Measurements from ENCODE around the gene ANKAR.

DNA sequence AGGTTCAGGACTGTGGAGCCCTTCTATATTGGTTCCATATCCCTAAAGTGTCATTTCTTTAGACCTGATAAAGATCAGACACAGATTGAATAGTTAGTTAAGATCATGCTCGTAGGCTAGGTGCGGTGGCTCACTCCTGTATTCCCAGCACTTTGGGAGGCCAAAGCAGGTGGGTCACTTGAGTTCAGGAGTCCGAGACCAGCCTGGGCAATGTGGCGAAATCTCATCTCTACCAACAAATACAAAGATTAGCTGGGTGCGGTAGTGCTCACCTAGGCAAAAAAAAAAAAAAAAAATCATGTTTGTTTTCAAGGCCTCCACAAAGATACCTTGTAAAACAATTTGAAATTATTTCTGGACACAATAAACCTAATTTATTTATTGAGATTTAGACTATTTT lies 4.6 kb upstream of the ANKAR start:
- TF ChIP-seq, protein P1, sequence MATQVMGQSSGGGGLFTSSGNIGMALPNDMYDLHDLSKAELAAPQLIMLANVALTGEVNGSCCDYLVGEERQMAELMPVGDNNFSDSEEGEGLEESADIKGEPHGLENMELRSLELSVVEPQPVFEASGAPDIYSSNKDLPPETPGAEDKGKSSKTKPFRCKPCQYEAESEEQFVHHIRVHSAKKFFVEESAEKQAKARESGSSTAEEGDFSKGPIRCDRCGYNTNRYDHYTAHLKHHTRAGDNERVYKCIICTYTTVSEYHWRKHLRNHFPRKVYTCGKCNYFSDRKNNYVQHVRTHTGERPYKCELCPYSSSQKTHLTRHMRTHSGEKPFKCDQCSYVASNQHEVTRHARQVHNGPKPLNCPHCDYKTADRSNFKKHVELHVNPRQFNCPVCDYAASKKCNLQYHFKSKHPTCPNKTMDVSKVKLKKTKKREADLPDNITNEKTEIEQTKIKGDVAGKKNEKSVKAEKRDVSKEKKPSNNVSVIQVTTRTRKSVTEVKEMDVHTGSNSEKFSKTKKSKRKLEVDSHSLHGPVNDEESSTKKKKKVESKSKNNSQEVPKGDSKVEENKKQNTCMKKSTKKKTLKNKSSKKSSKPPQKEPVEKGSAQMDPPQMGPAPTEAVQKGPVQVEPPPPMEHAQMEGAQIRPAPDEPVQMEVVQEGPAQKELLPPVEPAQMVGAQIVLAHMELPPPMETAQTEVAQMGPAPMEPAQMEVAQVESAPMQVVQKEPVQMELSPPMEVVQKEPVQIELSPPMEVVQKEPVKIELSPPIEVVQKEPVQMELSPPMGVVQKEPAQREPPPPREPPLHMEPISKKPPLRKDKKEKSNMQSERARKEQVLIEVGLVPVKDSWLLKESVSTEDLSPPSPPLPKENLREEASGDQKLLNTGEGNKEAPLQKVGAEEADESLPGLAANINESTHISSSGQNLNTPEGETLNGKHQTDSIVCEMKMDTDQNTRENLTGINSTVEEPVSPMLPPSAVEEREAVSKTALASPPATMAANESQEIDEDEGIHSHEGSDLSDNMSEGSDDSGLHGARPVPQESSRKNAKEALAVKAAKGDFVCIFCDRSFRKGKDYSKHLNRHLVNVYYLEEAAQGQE (IDR thresholded peaks at IDR 0.05; ENCODE audit: unreplicated experiment): no peak
- TF ChIP-seq, protein P2, sequence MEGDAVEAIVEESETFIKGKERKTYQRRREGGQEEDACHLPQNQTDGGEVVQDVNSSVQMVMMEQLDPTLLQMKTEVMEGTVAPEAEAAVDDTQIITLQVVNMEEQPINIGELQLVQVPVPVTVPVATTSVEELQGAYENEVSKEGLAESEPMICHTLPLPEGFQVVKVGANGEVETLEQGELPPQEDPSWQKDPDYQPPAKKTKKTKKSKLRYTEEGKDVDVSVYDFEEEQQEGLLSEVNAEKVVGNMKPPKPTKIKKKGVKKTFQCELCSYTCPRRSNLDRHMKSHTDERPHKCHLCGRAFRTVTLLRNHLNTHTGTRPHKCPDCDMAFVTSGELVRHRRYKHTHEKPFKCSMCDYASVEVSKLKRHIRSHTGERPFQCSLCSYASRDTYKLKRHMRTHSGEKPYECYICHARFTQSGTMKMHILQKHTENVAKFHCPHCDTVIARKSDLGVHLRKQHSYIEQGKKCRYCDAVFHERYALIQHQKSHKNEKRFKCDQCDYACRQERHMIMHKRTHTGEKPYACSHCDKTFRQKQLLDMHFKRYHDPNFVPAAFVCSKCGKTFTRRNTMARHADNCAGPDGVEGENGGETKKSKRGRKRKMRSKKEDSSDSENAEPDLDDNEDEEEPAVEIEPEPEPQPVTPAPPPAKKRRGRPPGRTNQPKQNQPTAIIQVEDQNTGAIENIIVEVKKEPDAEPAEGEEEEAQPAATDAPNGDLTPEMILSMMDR (conservative IDR thresholded peaks at IDR 0.05; ENCODE audit: low read depth in 2 of 2): no peak
- TF ChIP-seq JUNB (IDR thresholded peaks at IDR 0.05; ENCODE audit: unreplicated experiment) (no peak), EZH2 (IDR thresholded peaks at IDR 0.05; ENCODE audit: low read depth, unreplicated experiment) (no peak), POLR2AphosphoS5 (IDR thresholded peaks at IDR 0.05; ENCODE audit: low read depth) (no peak), EZH2phosphoT487 (IDR thresholded peaks at IDR 0.05; ENCODE audit: unreplicated experiment) (no peak), CREB1 (CRISPR knock-in tag; IDR thresholded peaks at IDR 0.05; ENCODE audit: low read depth) (no peak), ZNF114 (CRISPR knock-in tag; IDR thresholded peaks at IDR 0.05) (no peak), STAT1 (IDR thresholded peaks at IDR 0.05; ENCODE audit: unreplicated experiment) (no peak), ZNF331 (CRISPR knock-in tag; IDR thresholded peaks at IDR 0.05; ENCODE audit: low read depth) (no peak)
- TF ChIP-seq, protein P3, sequence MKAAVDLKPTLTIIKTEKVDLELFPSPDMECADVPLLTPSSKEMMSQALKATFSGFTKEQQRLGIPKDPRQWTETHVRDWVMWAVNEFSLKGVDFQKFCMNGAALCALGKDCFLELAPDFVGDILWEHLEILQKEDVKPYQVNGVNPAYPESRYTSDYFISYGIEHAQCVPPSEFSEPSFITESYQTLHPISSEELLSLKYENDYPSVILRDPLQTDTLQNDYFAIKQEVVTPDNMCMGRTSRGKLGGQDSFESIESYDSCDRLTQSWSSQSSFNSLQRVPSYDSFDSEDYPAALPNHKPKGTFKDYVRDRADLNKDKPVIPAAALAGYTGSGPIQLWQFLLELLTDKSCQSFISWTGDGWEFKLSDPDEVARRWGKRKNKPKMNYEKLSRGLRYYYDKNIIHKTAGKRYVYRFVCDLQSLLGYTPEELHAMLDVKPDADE (IDR thresholded peaks at IDR 0.05): no peak
- TF ChIP-seq, protein P4, sequence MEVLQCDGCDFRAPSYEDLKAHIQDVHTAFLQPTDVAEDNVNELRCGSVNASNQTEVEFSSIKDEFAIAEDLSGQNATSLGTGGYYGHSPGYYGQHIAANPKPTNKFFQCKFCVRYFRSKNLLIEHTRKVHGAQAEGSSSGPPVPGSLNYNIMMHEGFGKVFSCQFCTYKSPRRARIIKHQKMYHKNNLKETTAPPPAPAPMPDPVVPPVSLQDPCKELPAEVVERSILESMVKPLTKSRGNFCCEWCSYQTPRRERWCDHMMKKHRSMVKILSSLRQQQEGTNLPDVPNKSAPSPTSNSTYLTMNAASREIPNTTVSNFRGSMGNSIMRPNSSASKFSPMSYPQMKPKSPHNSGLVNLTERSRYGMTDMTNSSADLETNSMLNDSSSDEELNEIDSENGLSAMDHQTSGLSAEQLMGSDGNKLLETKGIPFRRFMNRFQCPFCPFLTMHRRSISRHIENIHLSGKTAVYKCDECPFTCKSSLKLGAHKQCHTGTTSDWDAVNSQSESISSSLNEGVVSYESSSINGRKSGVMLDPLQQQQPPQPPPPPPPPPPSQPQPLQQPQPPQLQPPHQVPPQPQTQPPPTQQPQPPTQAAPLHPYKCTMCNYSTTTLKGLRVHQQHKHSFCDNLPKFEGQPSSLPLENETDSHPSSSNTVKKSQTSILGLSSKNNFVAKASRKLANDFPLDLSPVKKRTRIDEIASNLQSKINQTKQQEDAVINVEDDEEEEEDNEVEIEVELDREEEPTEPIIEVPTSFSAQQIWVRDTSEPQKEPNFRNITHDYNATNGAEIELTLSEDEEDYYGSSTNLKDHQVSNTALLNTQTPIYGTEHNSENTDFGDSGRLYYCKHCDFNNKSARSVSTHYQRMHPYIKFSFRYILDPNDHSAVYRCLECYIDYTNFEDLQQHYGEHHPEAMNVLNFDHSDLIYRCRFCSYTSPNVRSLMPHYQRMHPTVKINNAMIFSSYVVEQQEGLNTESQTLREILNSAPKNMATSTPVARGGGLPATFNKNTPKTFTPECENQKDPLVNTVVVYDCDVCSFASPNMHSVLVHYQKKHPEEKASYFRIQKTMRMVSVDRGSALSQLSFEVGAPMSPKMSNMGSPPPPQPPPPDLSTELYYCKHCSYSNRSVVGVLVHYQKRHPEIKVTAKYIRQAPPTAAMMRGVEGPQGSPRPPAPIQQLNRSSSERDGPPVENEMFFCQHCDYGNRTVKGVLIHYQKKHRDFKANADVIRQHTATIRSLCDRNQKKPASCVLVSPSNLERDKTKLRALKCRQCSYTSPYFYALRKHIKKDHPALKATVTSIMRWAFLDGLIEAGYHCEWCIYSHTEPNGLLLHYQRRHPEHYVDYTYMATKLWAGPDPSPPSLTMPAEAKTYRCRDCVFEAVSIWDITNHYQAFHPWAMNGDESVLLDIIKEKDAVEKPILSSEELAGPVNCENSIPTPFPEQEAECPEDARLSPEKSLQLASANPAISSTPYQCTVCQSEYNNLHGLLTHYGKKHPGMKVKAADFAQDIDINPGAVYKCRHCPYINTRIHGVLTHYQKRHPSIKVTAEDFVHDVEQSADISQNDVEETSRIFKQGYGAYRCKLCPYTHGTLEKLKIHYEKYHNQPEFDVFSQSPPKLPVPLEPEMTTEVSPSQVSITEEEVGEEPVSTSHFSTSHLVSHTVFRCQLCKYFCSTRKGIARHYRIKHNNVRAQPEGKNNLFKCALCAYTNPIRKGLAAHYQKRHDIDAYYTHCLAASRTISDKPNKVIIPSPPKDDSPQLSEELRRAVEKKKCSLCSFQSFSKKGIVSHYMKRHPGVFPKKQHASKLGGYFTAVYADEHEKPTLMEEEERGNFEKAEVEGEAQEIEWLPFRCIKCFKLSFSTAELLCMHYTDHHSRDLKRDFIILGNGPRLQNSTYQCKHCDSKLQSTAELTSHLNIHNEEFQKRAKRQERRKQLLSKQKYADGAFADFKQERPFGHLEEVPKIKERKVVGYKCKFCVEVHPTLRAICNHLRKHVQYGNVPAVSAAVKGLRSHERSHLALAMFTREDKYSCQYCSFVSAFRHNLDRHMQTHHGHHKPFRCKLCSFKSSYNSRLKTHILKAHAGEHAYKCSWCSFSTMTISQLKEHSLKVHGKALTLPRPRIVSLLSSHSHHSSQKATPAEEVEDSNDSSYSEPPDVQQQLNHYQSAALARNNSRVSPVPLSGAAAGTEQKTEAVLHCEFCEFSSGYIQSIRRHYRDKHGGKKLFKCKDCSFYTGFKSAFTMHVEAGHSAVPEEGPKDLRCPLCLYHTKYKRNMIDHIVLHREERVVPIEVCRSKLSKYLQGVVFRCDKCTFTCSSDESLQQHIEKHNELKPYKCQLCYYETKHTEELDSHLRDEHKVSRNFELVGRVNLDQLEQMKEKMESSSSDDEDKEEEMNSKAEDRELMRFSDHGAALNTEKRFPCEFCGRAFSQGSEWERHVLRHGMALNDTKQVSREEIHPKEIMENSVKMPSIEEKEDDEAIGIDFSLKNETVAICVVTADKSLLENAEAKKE (CRISPR knock-in tag; IDR thresholded peaks at IDR 0.05): no peak
